GM18907 (cell line): ENCODE data around the gene FLYWCH1.
"Not testable (repeated sequence)": the region's sequence is repeated elsewhere in the genome, so short reads cannot be mapped to it uniquely, and the experiment has no call there.

ENCODE experiments used
- ATAC-seq: cut with Tn5 transposase; IDR thresholded peaks from one replicate; pipeline ENCODE4 v1.9.1; 2021; ENCODE audit warnings: mild to moderate bottlenecking, moderate library complexity; ENCODE audit not compliant: unreplicated experiment

FLYWCH1 gene

GRCh38 chr16:2924901-2925755 lies 13.4 kb downstream of the FLYWCH1 start:
- no peak for ATAC-seq

GRCh38 chr16:2925951-2926649 lies 14.4 kb downstream of the FLYWCH1 start:
- no peak for ATAC-seq

- ATAC-seq, result no peak
Measured at GRCh38 chr16:2926650-2926999, 14.9 kb downstream of the FLYWCH1 start.

- no peak for ATAC-seq
Measured at GRCh38 chr16:2927010-2927646, 15.4 kb downstream of the FLYWCH1 start.

GRCh38 chr16:2928151-2928550 lies 16.4 kb downstream of the FLYWCH1 start:
- not testable (repeated sequence) for ATAC-seq

- ATAC-seq, result no peak
Measured at GRCh38 chr16:2928796-2929195, 17.1 kb downstream of the FLYWCH1 start.

GRCh38 chr16:2929693-2930092 lies 18.0 kb downstream of the FLYWCH1 start:
- no peak for ATAC-seq

- no peak for ATAC-seq
Measured at GRCh38 chr16:2930236-2930635, 18.5 kb downstream of the FLYWCH1 start.

GRCh38 chr16:2931231-2931914 lies 19.6 kb downstream of the FLYWCH1 start:
- not testable (repeated sequence) for ATAC-seq

- ATAC-seq, result no peak
Measured at GRCh38 chr16:2933136-2933535, 21.4 kb downstream of the FLYWCH1 start.

- no peak for ATAC-seq
Measured at GRCh38 chr16:2933701-2934100, 22.0 kb downstream of the FLYWCH1 start.

GRCh38 chr16:2934450-2934849 lies 22.7 kb downstream of the FLYWCH1 start:
- ATAC-seq, result no peak

GRCh38 chr16:2936436-2937011 lies 24.8 kb downstream of the FLYWCH1 start:
- no peak for ATAC-seq

- ATAC-seq, result no peak
Measured at GRCh38 chr16:2937170-2937569, 25.4 kb downstream of the FLYWCH1 start.

GRCh38 chr16:2938206-2938605 lies 26.5 kb downstream of the FLYWCH1 start:
- no peak for ATAC-seq

- ATAC-seq, result no peak
Measured at GRCh38 chr16:2939968-2940367, 28.2 kb downstream of the FLYWCH1 start.

- ATAC-seq, result no peak
Measured at GRCh38 chr16:2942045-2942444, 30.3 kb downstream of the FLYWCH1 start.

GRCh38 chr16:2943716-2944115 lies 32.0 kb downstream of the FLYWCH1 start:
- not testable (repeated sequence) for ATAC-seq

GRCh38 chr16:2946649-2947048 lies 34.9 kb downstream of the FLYWCH1 start:
- ATAC-seq, result no peak

GRCh38 chr16:2948807-2949704 lies 37.3 kb downstream of the FLYWCH1 start:
- ATAC-seq, result no peak
